ENCODE results near the gene CACNA1H. TPM values are rescaled to one million over a fixed set of nuclear protein-coding genes. Genes with fewer than 3 reads are reported as not detected.

The CACNA1H gene
- total and polyA plus RNA-seq, 2 of the 8 experiments (the other 6 are each of a cell fraction or from before 2014, with no cell fraction given) = 14.0 to 28.7 TPM

- no peak overlapping the region for H3K18ac ChIP-seq (ENCODE audit: extremely low read depth, low read length)
- H3K56ac ChIP-seq (replicated peaks; ENCODE audit: insufficient read length, low read depth, low read length) = no peak overlapping the region
- no peak overlapping the region for H3K14ac ChIP-seq (ENCODE audit: insufficient read length)
- H2BK15ac ChIP-seq (ENCODE audit: low read length) = no peak overlapping the region
- H3K4me3 ChIP-seq (ENCODE audit: extremely low read depth in 1 of 4, insufficient read depth in 2 of 4, low read depth in 3 of 4, low read length in 4 of 4) = no peak overlapping the region
- peaks cover 17% of the 10 kb centered on the region for H3K79me1 ChIP-seq (ENCODE audit: low read depth, low read length)
- H3K9me3 ChIP-seq (ENCODE audit: insufficient read depth in 2 of 2, low read depth in 1 of 2, low read length in 1 of 2) = no peaks in the 10 kb centered on the region
- no peak overlapping the region for H2BK120ac ChIP-seq (replicated peaks; ENCODE audit: low read depth, low read length)
- H3K36me3 ChIP-seq (ENCODE audit: control insufficient read depth in 2 of 4, insufficient read depth in 4 of 4, low read length in 3 of 4) = peaks cover 0 to 2% (median under 1%) of the 10 kb centered on the region in 4 experiments; a peak in 3 of 8 replicates
- TF ChIP-seq GTF2F1 (IDR thresholded peaks at IDR 0.05; ENCODE audit: borderline replicate concordance, low read depth, low read length) = no peak
- 0 out of 2 replicates have a peak, but pooled peaks have one; percentile 27 for TF ChIP-seq GABPA (IDR thresholded peaks at IDR 0.05; ENCODE audit: borderline replicate concordance, insufficient read depth, low read length)
- 0 out of 2 replicates have a peak, but pooled peaks have one; percentile 29 for TF ChIP-seq E2F6 (IDR thresholded peaks at IDR 0.05)
- H3K4ac ChIP-seq (replicated peaks; ENCODE audit: insufficient read length, low read depth, low read length) = no peak overlapping the region
- peaks cover 0 to 12% (median 8%) of the 10 kb centered on the region in 4 experiments; a peak in 4 of 7 replicates for H3K4me1 ChIP-seq (replicated peaks in 1 of 4; ENCODE audit: control insufficient read depth in 3 of 4, insufficient read depth in 4 of 4, low read length in 3 of 4)
- CTCF ChIA-PET (ENCODE audit: partially characterized antibody) = interaction anchor here (0.9 to 1.4 kb wide), 3 partner anchors 15 to 1056 kb away, joined by 3 to 6 read pairs (median 5); no protein-coding TSS in a partner anchor
- no peak overlapping the region for H2BK12ac ChIP-seq (ENCODE audit: low read depth, low read length)
- H3K23ac ChIP-seq (ENCODE audit: insufficient read length) = no peak overlapping the region
- peaks cover 3% of the 10 kb centered on the region; the same call in 1 of the 2 replicates for H3K23me2 ChIP-seq (ENCODE audit: low read depth, low read length)
- H4K91ac ChIP-seq (replicated peaks; ENCODE audit: insufficient read length, low read length) = no peak overlapping the region
- FAIRE-seq (no peak), DNase-seq (ENCODE audit: low read depth in 1 of 2, low spot score in 2 of 2) (no peak)
- peaks cover 0 to 4% (median 0%) of the 10 kb centered on the region in 4 experiments; a peak in 1 of 7 replicates for H3K27me3 ChIP-seq (replicated peaks in 1 of 4; ENCODE audit: control insufficient read depth in 3 of 4, extremely low read depth in 1 of 4, insufficient read depth in 3 of 4, low read length in 3 of 4)
- H3K4me2 ChIP-seq (ENCODE audit: insufficient read depth in 1 of 2, low read depth in 2 of 2, low read length in 2 of 2) = no peak overlapping the region
- H2AK5ac ChIP-seq (ENCODE audit: low read depth, low read length) = no peak overlapping the region
- POLR2A ChIA-PET (ENCODE audit: partially characterized antibody) = interaction anchor here (0.7 to 2.0 kb wide), 4 partner anchors 12 to 26 kb away, joined by 3 to 5 read pairs (median 4); no protein-coding TSS in a partner anchor
- H4K20me1 ChIP-seq (replicated peaks in 1 of 2; ENCODE audit: control insufficient read depth in 1 of 2, insufficient read depth in 2 of 2, low read length in 2 of 2) = peaks cover 18 to 41% of the 10 kb centered on the region in 2 experiments
- H2BK5ac ChIP-seq (ENCODE audit: low read depth, low read length) = no peak overlapping the region
- H2AFZ ChIP-seq (ENCODE audit: low read length) = no peak overlapping the region
- WGBS, 2 experiments (ENCODE audit: extremely low coverage in 1 of 2, insufficient coverage in 1 of 2, insufficient read length in 1 of 2, insufficient replicate concordance in 2 of 2, low coverage in 1 of 2, low lambda C conversion rate in 2 of 2, missing lambda C conversion rate in 1 of 2) = 93% methylated on average over 20 of the region's 65 CpGs; no CpG with 5 or more reads in 1 of the 2 experiments
- H3K27ac ChIP-seq (ENCODE audit: low read depth, low read length) = no peak overlapping the region
- no peak overlapping the region for H3K9ac ChIP-seq (replicated peaks in 1 of 4; ENCODE audit: extremely low read depth in 1 of 4, low read depth in 3 of 4, low read length in 3 of 4)
- H3K79me2 ChIP-seq (ENCODE audit: control insufficient read depth in 1 of 2, insufficient read depth in 2 of 2, low read length in 2 of 2) = peaks cover 0 to 37% of the 10 kb centered on the region in 2 experiments; a peak in 1 of 4 replicates
- peak overlapping the region; percentile 71; the same call in 1 of the 2 replicates for H4K8ac ChIP-seq (ENCODE audit: extremely low read depth, insufficient read depth, low read length)
- no peak overlapping the region for H2BK20ac ChIP-seq (ENCODE audit: low read length)
- H4K5ac ChIP-seq (ENCODE audit: insufficient read length, low read depth, low read length) = no peak overlapping the region
These were observed 5.8 kb downstream of the CACNA1H start for GRCh38 chr16:1158456-1159324.
